B cell (primary cell): Measurements from ENCODE around the gene HDHD3. TPM values are rescaled to one million over a fixed set of nuclear protein-coding genes. Genes with fewer than 3 reads are reported as not detected.

Experiments
- ATAC-seq: fragments of 200-7000 bp; cut with Tn5 transposase; one replicate; pipeline ENCODE4 v1.10.0; 2021; ENCODE audit warnings: low read depth, mild to moderate bottlenecking, moderate number of reproducible peaks, moderate library complexity
- CTCF ChIA-PET: fragments of 350-600 bp; sonication (Branson Sonifier 250); formaldehyde crosslinking; loops from one replicate; lab custom pipeline; 2021; ENCODE audit warnings: antibody characterized with exemption, inconsistent platforms; lab: Charles Lee
- POLR2A ChIA-PET: fragments of 350-600 bp; sonication (Branson Sonifier 250); formaldehyde crosslinking; loops from one replicate; lab custom pipeline; 2021; ENCODE audit warnings: antibody characterized with exemption; lab: Charles Lee
- DNase-seq: peaks from one replicate; pipeline ENCODE4 v3.0.0; 2013
- H2AFZ ChIP-seq: 2 replicates; pipeline ENCODE4 v1.6.1; 2012; ENCODE audit warnings: mild to moderate bottlenecking, low read depth, low read length; ENCODE audit not compliant: insufficient read depth, poor library complexity, severe bottlenecking
- H3K27ac ChIP-seq, 2 donors: 1 replicate in 1 of 2; 2 replicates in 1 of 2; pipeline ENCODE4 v1.5.1; 2012 to 2013; ENCODE audit warnings: low read length in 2 of 2, mild to moderate bottlenecking in 2 of 2, moderate library complexity in 1 of 2
- H3K27me3 ChIP-seq, 4 experiments: fragments of 200-600 bp in 1 of 4; sonication (generic) in 1 of 4; replicated peaks in 1 of 4; 1 replicate in 2 of 4; 2 replicates in 2 of 4; pipeline versions ENCODE4 v1.6.1 to v1.7.0; 2013 to 2016; ENCODE audit warnings: low read length in 3 of 4, mild to moderate bottlenecking in 2 of 4, mixed read lengths in 1 of 4, moderate library complexity in 1 of 4; ENCODE audit not compliant: insufficient read depth in 4 of 4, control insufficient read depth in 3 of 4; ENCODE audit errors: control extremely low read depth in 1 of 4
- H3K36me3 ChIP-seq, 2 experiments: replicated peaks in 1 of 2; 1 replicate in 1 of 2; 2 replicates in 1 of 2; pipeline versions ENCODE4 v1.6.1 to v1.7.1; 2013; ENCODE audit warnings: low read length in 1 of 2; ENCODE audit not compliant: insufficient read depth in 2 of 2, control insufficient read depth in 1 of 2; ENCODE audit errors: control extremely low read depth in 1 of 2, extremely low read depth in 1 of 2
- H3K4me1 ChIP-seq, 2 donors: fragments of 200-600 bp in 1 of 2; sonication (generic) in 1 of 2; 1 replicate in 1 of 2; 2 replicates in 1 of 2; pipeline versions ENCODE4 v1.5.1 to v1.6.1; 2013 to 2017; ENCODE audit warnings: low read length in 2 of 2; ENCODE audit not compliant: control insufficient read depth in 2 of 2, insufficient read depth in 2 of 2
- H3K4me2 ChIP-seq: replicated peaks from 2 replicates; pipeline ENCODE3; 2012; ENCODE audit warnings: mild to moderate bottlenecking, low read depth, low read length; ENCODE audit not compliant: poor library complexity, severe bottlenecking
- H3K4me3 ChIP-seq, 5 experiments: fragments of 200-600 bp in 1 of 5; sonication (generic) in 1 of 5; 1 replicate in 3 of 5; 2 replicates in 2 of 5; pipeline versions ENCODE4 v1.5.1 to v1.7.0; 2011 to 2016; ENCODE audit warnings: low read length in 4 of 5, mild to moderate bottlenecking in 4 of 5, low read depth in 2 of 5, control low read depth in 1 of 5, moderate library complexity in 1 of 5; ENCODE audit not compliant: insufficient read depth in 1 of 5; ENCODE audit errors: control extremely low read depth in 1 of 5, extremely low read depth in 1 of 5
- H3K79me2 ChIP-seq: fragments of 200-600 bp; sonication (generic); one replicate; pipeline ENCODE4 v1.6.0; 2016; ENCODE audit warnings: low read length; ENCODE audit not compliant: control insufficient read depth, insufficient read depth
- H3K9ac ChIP-seq: fragments of 200-600 bp; sonication (generic); 2 replicates; pipeline ENCODE4 v1.6.1; 2017; ENCODE audit warnings: mild to moderate bottlenecking, low read length, moderate library complexity
- H3K9me3 ChIP-seq, 3 donors: one replicate each; pipeline versions ENCODE4 v1.6.1 to v1.7.1; 2013; ENCODE audit warnings: low read length in 2 of 3; ENCODE audit not compliant: control insufficient read depth in 2 of 3, insufficient read depth in 1 of 3; ENCODE audit errors: control extremely low read depth in 1 of 3
- H4K20me1 ChIP-seq: 2 replicates; pipeline ENCODE4 v1.6.0; 2012; ENCODE audit warnings: mild to moderate bottlenecking, low read length; ENCODE audit not compliant: insufficient read depth, control insufficient read depth, poor library complexity, severe bottlenecking
- H3K27ac Mint-ChIP-seq: one replicate; pipeline ENCODE4 v1.8.0; 2021; ENCODE audit warnings: mixed read lengths
- H3K27me3 Mint-ChIP-seq: one replicate; pipeline ENCODE4 v1.8.0; 2021; ENCODE audit warnings: mixed read lengths
- H3K4me1 Mint-ChIP-seq: one replicate; pipeline ENCODE4 v1.8.0; 2021; ENCODE audit warnings: mixed read lengths
- H3K4me3 Mint-ChIP-seq: one replicate; pipeline ENCODE4 v1.8.0; 2021; ENCODE audit warnings: mixed read lengths
- H3K9me3 Mint-ChIP-seq: one replicate; pipeline ENCODE4 v1.8.0; 2022; ENCODE audit warnings: mixed read lengths; ENCODE audit not compliant: insufficient read depth
- CTCF ChIP-seq: fragments of 200-600 bp; IDR thresholded peaks from one replicate; pipeline ENCODE4 v1.8.0; 2022; ENCODE audit warnings: antibody characterized with exemption, mild to moderate bottlenecking
- EZH2 ChIP-seq: IDR thresholded peaks from 2 replicates; pipeline ENCODE4 v1.6.1; 2012; ENCODE audit warnings: borderline replicate concordance, low read depth, mild to moderate bottlenecking, moderate library complexity, low read length; ENCODE audit not compliant: insufficient read depth, poor library complexity, severe bottlenecking
- WGBS: methylation state at CpG from one replicate; pipeline ENCODE4 v1.1.5; 2013; ENCODE audit warnings: missing lambda C conversion rate; ENCODE audit not compliant: insufficient coverage; 5-methylcytosine and 5-hydroxymethylcytosine counted together
- intact Hi-C: fragments of 100-400 bp; cut with micrococcal nuclease; formaldehyde crosslinking; loops from one replicate; pipeline ENCODE4 v1.10.0; 2022
- polyA plus RNA-seq: library from polyadenylated mRNA; depleted of rRNA; stranded (reverse); fragments of >200 nt; gene quantifications from 2 replicates; pipeline ENCODE4 v1.2.3, GENCODE V29; 2012
- total RNA-seq, 2 donors: library from RNA; stranded (reverse); fragments of 120-200 nt in 1 of 2; gene quantifications; 1 replicate in 1 of 2; 2 replicates in 1 of 2; pipeline versions ENCODE4 v1.2.3 to v1.2.4, GENCODE V29; 2013 to 2022

Gene HDHD3
- total and polyA plus RNA-seq, 2 donors (not counting 1 experiment from before 2014, with no cell fraction given) = 26.2 to 36.3 TPM

GRCh38 chr9:113410207-113410864 lies 33.5 kb upstream of the HDHD3 start, which contains the start of the genes C9orf43 and POLE3:
C9orf43 (plus strand) TSS chr9:113410747; CDS start chr9:113413494, 2,747 bp downstream.
POLE3 (minus strand) TSS chr9:113410675; CDS start chr9:113410293, 382 bp downstream.
- TF ChIP-seq EZH2 (no peak), CTCF (peak; percentile 14)
- Histone ChIP-seq H3K36me3 (peaks cover 0 to 16% of the 10 kb centered on the region in 2 experiments), H3K4me3 (peak within 1 kb of the TSS; percentile 74 to 100 (median 97)), H3K9me3 (no peaks in the 10 kb centered on the region), H3K9ac (peak within 1 kb of the TSS; percentile 93), H3K79me2 (peaks cover 21% of the 10 kb centered on the region), H3K27me3 (no peaks in the 10 kb centered on the region), H4K20me1 (no peaks in the 10 kb centered on the region), H3K4me2 (peak within 1 kb of the TSS; percentile 85), H3K4me1 (peaks cover 8 to 17% of the 10 kb centered on the region in 2 donors), H3K27ac (peak within 1 kb of the TSS; percentile 92 to 97), H2AFZ (peak within 1 kb of the TSS; percentile 87)
- no peaks in the 10 kb centered on the region for H3K27me3 Mint-ChIP-seq
- H3K9me3 Mint-ChIP-seq = no peaks in the 10 kb centered on the region
- peak within 1 kb of the TSS; percentile 100 for H3K27ac Mint-ChIP-seq
- ATAC-seq (peak; percentile 89), DNase-seq (peak; percentile 98)
- peak within 1 kb of the TSS; percentile 100 for H3K4me3 Mint-ChIP-seq
- CTCF ChIA-PET = interaction anchor here (0.6 to 3.8 kb wide), 17 partner anchors 9 to 248 kb away, joined by 3 to 46 read pairs (median 5); partner anchors contain the start of genes ALAD, CDC26 and PRPF4
- H3K4me1 Mint-ChIP-seq = peaks cover 32% of the 10 kb centered on the region
- WGBS = under 1% methylated on average over 61 of the region's 61 CpGs
- intact Hi-C loops = loop anchor here (1.0 to 10.0 kb wide), 7 partner anchors 9 to 256 kb away; partner anchors contain the start of genes ALAD, CDC26, HDHD3 and PRPF4
- POLR2A ChIA-PET = interaction anchor here (0.5 to 3.2 kb wide), 11 partner anchors 10 to 248 kb away, joined by 3 to 44 read pairs (median 6); partner anchors contain the start of genes ALAD, CDC26, FKBP15 and HDHD3
